Upper lobe of left lung (tissue), 4 donors: ENCODE data around the gene ZNF747.
A peak's percentile ranks its signal among the peaks of the same experiment; 100 is the strongest.

ENCODE experiments used
- EP300 ChIP-seq, 4 donors: sonication (generic); formaldehyde crosslinking; IDR thresholded peaks; one replicate each; pipeline ENCODE4 v1.5.1; 2017; ENCODE audit warnings: antibody characterized with exemption in 4 of 4, control low read depth in 2 of 4
- TF ChIP-seq, protein P1 (sequence below), 6 experiments: fragments of 450-650 bp in 4 of 6; fragments of 200-600 bp in 2 of 6; sonication (generic) in 2 of 6; IDR thresholded peaks; one replicate each; pipeline ENCODE4 v1.5.1; 2016 to 2019; ENCODE audit warnings: antibody characterized with exemption in 6 of 6

DNA sequence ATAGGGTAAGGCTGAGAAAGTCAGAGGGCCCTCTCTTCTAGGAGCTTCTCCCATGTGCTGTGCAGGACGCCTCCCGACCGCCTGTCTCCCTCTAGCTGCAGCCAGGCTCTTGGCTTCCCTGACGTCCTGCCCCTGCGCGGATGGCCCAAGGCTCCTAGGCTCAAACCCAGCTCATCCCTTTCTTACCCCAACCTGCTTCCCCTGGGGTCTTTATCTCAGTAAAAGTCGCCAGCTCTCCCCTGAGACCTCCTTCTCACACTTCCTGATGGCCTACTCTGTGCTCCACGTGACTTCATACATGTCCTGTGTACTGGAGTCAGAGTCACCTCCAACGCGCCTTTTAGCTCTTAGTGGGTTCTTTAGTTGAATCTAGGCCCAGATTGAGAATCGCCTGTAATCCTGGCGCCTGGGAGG is 1.1 kb upstream of the ZNF747 start:
- TF ChIP-seq, protein P1, sequence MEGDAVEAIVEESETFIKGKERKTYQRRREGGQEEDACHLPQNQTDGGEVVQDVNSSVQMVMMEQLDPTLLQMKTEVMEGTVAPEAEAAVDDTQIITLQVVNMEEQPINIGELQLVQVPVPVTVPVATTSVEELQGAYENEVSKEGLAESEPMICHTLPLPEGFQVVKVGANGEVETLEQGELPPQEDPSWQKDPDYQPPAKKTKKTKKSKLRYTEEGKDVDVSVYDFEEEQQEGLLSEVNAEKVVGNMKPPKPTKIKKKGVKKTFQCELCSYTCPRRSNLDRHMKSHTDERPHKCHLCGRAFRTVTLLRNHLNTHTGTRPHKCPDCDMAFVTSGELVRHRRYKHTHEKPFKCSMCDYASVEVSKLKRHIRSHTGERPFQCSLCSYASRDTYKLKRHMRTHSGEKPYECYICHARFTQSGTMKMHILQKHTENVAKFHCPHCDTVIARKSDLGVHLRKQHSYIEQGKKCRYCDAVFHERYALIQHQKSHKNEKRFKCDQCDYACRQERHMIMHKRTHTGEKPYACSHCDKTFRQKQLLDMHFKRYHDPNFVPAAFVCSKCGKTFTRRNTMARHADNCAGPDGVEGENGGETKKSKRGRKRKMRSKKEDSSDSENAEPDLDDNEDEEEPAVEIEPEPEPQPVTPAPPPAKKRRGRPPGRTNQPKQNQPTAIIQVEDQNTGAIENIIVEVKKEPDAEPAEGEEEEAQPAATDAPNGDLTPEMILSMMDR (IDR thresholded peaks at IDR 0.05) = peak in 5 of 6 experiments; percentile 29 to 68 (median 62)
- TF ChIP-seq EP300 (IDR thresholded peaks at IDR 0.05) = no peak
